CD4-positive, alpha-beta T cell treated with Interleukin-12 subunit alpha and Interleukin-12 subunit beta, for 1 hour (primary cell): ENCODE data around the gene TNFSF13.
A peak's percentile ranks its signal among the peaks of the same experiment; 100 is the strongest.

Experiments used
- DNase-seq: peaks from one replicate; pipeline ENCODE4 v3.0.0-alpha.2; 2020

TNFSF13 gene

DNA sequence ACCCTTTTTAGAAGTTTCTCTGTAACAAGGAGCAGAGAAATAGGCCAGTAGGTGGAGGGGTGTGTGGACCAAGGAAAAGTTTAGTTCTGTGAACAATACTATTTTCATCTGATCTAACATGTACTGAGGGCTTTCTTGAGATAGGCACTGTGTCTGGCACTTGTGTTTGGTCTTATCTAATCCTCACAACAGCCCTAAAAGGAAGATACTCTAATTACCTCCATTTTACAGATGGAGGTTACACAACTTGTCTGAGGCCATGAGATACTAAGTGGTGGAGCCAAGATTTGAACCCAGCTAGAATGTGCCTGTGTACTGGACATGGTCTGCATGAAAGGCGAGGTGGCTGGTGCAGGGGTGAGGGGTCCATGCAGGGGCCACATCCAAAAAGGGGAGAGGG lies 5.2 kb upstream of the TNFSF13 start:
- no peak for DNase-seq

GRCh38 chr17:7555320-7555948 lies 3.1 kb upstream of the TNFSF13 start:
- DNase-seq: no peak

- DNase-seq: no peak
These were observed 1.9 kb upstream of the TNFSF13 start for GRCh38 chr17:7556627-7557026.

GRCh38 chr17:7557147-7557764 lies 1.3 kb upstream of the TNFSF13 start:
- DNase-seq: no peak

DNA sequence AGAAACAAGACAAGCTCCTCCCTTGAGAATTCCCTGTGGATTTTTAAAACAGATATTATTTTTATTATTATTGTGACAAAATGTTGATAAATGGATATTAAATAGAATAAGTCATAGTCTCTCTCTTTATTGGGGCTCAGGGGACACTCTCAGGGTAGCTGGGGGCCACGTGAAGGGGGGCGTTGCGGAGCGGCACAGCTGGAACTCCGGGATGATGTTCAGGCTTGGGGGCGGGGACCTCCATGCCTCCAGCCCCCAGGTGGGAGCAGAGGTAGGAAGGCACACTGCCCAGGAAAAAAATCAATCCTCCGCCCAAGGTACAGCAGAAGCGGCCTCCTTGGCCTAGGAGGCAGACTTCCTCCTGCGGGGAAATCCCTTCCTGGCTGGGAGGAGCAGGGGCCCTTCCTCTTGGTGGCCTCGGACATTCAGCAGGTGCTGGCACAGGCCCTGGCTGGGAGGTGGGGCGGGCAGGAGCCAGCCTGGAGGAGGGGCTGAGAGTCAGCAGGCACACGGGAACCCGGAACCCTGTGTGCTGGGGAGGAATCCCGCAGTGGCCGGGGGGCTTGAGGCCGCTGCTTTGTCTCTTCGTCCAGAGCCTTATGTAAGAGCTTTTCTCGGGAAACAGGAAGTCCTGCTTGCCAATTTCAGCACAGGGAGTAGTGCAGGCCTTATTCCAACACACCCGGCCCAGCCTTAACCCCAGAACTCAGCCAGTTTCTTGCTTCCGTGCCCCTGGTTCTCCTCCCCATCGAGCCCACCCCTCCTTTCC lies 591 bp upstream of the TNFSF13 start:
- no peak for DNase-seq

- DNase-seq: no peak
These were observed 996 bp downstream of the TNFSF13 start for GRCh38 chr17:7559320-7560171.

- peak; percentile 67 for DNase-seq
These were observed 1.9 kb downstream of the TNFSF13 start for GRCh38 chr17:7560172-7561027.

DNA sequence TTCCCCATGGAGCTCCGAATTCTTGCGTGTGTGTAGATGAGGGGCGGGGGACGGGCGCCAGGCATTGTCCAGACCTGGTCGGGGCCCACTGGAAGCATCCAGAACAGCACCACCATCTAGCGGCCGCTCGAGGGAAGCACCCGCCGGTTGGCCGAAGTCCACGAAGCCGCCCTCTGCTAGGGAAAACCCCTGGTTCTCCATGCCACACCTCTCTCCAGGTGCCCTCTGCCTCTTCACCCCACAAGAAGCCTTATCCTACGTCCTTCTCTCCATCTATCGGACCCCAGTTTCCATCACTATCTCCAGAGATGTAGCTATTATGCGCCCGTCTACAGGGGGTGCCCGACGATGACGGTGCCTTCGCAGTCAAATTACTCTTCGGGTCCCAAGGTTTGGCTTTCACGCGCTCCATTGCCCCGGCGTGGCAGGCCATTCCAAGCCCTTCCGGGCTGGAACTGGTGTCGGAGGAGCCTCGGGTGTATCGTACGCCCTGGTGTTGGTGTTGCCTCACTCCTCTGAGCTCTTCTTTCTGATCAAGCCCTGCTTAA lies 2.6 kb downstream of the TNFSF13 start:
- peak; percentile 86 for DNase-seq

DNA sequence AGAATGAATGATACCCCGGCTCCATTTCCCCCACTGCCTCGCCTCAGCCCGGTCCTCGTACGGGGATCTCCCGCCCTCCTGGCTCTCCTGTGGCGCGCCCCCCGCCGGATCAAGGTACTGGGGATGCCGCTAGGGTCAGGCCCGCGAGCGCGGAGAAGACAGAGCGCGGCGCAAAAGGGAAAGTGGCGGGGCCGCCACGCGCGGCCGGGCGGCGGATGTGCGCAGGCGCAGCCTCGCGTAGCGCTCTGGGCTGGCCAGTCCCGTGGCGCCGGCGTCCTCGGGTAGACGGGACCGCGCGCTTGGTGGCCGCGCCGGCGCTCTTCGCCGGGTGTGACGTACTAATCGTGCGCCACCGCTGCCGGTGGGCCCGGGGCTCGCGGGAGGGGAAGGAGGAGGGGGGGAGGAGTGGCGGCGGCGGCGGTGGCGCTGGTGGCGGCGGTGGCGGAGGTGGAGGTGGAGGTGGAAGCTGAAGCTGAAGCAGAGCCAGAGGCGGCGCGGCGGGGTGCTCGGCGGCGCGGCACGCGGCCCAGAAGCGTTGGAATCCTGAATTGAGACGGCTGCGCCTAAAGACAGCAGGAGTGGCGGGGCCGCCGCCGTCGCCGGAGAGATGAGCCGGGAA lies 3.1 kb downstream of the TNFSF13 start, which contains the start of gene SENP3:
TSS of gene SENP3 (plus strand) at position 331 of the 619 bp plus-strand sequence. CDS start 1,158 bp downstream, outside the sequence.
- peak; percentile 95 for DNase-seq

GRCh38 chr17:7562208-7562605 lies 3.7 kb downstream of the TNFSF13 start:
- DNase-seq: no peak

DNA sequence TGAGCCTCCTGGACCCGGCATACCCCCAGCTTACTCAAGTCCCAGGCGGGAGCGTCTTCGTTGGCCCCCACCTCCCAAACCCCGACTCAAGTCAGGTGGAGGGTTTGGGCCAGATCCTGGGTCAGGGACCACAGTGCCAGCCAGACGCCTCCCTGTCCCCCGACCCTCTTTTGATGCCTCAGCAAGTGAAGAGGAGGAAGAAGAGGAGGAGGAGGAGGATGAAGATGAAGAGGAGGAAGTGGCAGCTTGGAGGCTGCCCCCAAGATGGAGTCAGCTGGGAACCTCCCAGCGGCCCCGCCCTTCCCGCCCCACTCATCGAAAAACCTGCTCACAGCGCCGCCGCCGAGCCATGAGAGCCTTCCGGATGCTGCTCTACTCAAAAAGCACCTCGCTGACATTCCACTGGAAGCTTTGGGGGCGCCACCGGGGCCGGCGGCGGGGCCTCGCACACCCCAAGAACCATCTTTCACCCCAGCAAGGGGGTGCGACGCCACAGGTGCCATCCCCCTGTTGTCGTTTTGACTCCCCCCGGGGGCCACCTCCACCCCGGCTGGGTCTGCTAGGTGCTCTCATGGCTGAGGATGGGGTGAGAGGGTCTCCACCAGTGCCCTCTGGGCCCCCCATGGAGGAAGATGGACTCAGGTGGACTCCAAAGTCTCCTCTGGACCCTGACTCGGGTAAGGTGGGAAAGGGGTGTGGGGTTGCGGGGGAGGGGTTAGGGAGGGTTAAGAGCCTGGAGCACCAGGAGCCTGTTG lies 4.7 kb downstream of the TNFSF13 start:
- no peak for DNase-seq

- DNase-seq: no peak
These were observed 11.0 kb downstream of the TNFSF13 start for GRCh38 chr17:7569571-7569970.

- no peak for DNase-seq
These were observed 11.8 kb downstream of the TNFSF13 start for GRCh38 chr17:7570351-7570750.

GRCh38 chr17:7572338-7572587 lies 13.7 kb downstream of the TNFSF13 start:
- no peak for DNase-seq

- DNase-seq: peak; percentile 100
These were observed 14.2 kb downstream of the TNFSF13 start for GRCh38 chr17:7572588-7573323.

- DNase-seq: peak; percentile 95
These were observed 15.0 kb downstream of the TNFSF13 start for GRCh38 chr17:7573324-7574080.

DNA sequence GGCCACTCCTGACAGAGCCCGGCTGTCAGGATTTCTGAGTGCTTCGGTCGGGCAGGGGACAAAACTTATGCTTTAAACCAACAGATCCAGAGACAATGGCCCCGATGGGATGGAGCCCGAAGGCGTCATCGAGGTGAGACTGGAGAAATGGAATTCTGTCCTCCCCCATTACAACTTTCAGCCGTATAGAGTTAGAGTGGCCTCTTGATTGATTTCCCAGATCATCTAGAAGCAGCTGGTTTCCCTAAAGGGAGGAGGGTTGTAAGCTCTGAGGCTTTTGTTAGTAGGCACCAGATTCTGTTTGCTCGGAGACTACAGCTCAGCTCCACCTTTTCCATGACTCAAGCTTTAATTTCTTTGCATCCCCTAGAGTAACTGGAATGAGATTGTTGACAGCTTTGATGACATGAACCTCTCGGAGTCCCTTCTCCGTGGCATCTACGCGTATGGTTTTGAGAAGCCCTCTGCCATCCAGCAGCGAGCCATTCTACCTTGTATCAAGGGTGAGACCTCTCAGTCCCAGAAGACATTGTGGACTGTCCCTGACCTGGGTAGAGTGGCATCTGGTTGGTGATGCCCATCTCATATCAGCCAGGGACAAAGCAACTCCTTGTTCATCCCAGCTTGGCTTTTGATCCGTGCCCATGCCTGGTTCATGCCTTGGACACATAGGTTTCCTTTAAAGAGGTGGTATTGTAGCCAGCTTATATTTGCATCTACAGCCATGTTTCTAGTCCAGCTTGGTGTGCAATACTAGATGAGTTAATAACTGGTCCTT lies 15.8 kb downstream of the TNFSF13 start:
- no peak for DNase-seq

- DNase-seq: no peak
These were observed 16.9 kb downstream of the TNFSF13 start for GRCh38 chr17:7575481-7575883.
